GM04504 (cell line): ENCODE measurements around the gene HS6ST1.
"Not testable (repeated sequence)": the region's sequence is repeated elsewhere in the genome, so short reads cannot be mapped to it uniquely, and the experiment has no call there.

Experiments used
- DNase-seq: peaks from one replicate; pipeline ENCODE4 v3.0.0-alpha.2; 2012; ENCODE audit warnings: low read depth

Gene HS6ST1

DNA sequence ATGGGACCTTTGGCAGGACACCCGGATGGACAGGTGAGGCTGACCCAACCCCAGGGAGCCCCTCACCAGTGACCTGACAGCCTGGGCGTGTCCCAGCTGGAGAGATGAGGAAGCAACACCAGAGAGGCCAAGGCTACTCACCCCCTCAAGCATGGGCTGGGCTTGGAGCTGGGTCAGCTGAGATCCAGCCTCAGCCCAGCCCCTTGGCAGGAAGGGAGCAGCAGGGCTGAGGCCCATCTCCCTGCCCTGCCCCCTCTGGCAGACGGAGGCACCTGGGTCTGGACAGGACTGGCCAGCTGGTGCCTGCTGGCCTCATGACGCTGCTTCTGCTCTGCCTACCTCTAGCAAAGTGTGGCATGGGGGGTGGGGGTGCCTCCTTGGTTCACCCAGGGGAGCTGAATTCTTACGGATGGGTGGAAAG lies 37.8 kb downstream of the HS6ST1 start:
- DNase-seq: no peak

DNA sequence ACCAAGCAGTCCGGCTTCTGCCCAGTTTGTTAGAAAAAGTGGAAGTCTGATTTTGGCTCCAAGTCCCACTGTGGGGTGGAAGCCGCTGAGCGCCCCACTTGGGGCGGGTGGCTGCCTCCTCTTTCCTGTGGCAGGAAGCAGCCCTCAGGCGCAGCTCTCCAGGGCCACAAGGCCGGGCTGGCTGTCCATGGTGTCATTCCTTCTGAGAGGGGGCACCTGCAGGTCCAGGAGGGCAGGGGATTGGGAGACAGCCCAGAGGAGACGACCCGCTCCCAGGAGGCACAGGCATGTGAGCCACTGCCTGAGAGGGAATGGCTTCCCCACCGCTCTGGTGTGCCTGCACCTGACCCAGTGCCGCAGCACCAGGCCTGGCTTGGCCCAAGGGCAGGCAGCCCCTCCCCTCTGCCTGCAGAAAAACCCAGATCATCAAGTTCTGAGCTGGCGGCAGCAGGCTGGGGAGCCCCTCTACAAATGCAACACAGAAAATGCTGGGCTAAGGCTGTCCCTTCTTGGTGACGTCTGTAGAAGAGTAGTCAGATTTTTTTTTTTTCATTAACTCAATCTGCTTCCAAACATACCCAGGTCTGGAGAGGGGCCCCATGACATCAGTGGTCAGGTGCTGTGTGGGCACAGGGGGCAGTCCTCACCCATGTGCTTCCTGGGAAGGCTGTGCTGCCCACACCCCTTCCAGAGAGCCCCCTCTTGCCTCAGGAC lies 38.4 kb downstream of the HS6ST1 start:
- DNase-seq: no peak

DNA sequence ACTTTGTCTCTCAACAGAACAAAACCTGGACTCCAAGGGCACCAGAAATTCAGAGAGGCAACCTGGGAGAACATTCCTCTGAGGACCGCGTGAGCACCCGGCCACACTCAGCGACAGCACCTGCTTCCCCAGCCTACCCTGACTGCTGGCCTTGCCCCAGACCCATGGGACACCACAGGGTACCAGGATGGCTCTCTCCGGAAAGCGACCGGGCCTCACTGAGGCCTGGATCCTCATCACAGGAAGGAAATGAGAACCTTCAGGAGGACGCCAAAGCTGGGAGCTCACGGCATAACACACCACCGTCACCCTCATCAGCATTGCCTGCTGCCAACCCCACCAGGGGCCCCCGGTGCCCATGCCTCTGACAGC lies 38.9 kb downstream of the HS6ST1 start:
- DNase-seq: no peak

DNA sequence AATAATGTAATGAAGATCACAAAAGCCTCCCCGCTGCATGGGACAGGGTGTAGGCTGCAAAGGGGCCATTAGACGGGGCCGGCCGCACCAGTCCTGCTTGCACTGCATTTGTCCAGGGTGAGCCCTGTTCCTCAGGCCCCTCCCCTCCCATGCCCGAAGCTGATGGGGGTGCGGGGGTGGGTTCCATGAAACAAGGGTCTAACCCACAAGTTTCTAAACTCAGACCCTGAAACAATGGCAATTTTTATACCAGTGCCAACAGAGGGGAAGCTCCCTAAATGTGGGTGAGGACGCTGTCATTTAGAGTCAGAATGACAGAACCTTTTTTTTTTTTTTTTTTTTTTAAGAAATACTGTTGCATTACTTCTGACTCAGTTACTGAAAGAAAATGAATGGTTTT lies 39.7 kb downstream of the HS6ST1 start:
- DNase-seq: no peak

DNA sequence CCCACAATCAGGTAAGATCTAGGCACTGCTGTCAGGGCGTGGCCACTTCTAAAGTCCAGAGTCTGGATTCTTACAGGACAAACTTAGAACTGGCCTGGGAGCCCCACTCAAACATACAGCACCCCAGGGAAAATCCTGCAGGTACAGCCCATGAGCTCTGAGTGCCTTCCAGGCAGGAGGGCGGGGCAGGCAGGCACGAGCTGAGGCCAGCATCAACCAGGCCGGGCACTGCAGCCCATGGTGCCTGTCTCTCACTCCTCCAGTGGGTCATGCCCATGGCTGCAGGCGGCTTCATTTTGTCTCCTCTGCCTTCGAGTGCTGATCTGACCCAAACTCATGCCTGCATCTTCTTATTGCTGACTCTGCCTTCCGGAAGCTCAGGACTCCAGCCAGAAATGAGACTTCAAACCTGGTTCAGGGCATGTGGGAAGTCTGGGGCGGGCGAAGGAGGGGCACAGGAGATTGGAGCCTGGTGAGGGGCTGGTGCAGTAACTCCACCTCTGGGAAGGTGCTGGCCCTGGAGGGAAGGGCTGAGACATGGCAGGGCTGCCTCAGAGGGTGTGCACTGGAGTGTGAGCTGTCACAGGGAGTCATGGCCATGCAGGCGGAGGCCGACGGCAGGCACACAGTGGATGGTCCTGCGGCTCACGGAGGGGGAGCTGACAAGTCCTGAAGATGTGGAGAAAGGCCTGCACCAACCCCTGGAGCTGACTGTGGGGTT lies 40.5 kb downstream of the HS6ST1 start:
- DNase-seq: no peak

DNA sequence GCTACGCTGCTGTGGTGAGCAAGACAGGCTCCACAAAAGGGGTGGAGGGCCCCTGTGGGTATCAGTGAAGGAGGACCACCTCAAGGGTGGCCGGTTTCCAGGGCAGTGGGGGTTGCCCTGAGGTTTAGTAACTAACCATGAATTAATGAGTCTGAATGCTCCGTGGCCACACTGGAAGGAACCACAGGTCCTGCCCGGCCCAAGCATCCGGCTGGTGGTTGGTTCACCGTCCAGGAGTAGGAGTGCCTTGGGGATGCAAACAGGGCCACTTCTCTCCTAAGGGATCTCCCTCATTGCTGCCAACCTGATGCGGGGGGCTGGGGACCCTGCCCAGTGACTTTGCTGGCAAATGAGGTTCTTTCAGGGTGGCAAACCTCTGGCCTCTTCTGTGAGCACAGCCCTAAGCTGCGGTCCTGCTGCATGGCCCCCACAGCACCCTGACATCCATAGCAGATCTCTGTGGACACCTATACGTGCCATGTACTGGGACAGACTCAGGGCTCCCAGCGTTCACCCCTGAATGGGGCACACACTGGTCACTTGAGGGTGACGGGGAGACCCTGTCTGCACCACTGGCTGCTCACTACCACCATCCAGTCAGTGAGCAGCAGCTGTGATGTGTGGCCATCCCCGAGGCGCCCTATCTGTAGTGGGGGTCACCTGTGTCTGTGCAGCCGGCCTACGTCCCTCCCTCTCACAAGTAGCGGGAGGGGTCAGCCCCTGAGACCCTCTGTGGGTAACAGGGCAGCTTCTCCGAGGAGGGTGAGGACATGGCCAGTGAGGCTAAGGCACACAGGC lies 41.6 kb downstream of the HS6ST1 start:
- DNase-seq: no peak

DNA sequence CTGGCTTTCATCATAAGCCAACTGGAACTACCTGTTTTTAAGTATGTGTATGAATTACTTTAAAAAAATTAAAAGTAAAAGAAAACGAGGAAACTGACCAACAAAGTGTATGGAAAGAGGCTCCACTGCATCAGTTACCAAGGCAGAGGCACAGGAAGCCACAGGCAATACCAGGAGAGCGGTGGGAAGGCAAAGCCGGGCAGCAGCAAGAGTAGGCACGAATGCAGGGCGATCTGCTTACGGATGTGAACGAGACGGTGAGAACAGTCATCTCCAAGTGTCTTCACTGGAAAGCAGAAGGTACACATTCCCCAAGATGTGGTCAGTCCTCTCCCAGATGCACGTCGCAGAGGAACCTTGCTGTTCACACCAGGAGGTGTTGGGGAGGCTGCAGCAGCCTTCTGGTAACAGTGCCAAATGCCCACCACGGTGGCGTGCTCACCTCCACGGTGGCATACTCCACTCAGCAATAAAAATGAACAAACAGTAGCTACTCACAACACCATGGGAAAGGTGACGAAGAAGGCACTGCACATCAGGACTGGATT lies 43.1 kb downstream of the HS6ST1 start:
- no peak for DNase-seq

DNA sequence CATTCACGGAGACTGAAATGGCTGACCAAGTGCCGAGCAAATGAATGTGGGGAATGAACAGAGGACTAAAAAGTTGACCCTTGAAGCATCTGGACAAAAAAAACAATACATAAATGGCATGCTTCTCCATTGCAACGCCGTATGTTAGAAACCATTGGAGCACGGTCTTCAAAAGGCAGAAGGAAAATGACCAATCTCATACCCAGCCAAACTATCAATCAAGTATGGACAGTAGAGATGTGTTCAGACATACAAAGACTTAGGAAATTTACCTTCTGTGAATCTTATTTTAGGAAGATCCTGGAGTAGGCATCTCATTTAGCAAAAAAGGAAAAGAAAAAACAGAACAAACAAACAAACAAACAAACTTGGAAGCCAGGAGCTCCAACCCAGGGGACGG lies 44.5 kb downstream of the HS6ST1 start:
- no peak for DNase-seq

DNA sequence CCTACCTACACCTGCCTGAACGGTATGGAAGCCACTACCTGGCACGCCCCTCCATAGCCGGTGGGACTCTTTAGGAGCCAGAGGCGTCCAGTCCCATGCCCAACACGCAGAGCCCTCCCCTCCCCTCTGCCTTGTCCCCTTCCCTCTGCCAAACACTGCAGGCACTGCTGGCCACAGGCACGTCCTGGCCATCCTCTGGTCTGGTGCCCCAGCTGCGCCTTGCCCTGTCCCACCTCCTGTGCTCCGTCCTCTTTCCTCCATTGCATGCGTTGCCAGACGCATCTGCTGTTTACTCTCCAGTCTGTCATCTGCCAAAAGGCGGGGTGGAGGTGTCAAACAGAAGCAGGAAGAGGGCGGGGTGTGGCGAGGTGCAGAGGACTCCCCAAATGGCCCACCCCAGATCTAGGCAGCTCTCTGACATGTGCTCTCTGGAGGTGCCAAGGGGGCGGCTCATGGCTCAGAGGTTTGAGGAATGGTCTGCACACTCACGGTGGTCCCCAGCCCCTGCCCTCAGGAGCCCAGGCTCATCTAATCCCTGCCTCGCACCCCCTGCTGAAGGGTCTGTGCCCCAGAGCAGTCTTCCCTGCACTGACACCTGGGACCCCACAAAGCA lies 45.1 kb downstream of the HS6ST1 start:
- no peak for DNase-seq

DNA sequence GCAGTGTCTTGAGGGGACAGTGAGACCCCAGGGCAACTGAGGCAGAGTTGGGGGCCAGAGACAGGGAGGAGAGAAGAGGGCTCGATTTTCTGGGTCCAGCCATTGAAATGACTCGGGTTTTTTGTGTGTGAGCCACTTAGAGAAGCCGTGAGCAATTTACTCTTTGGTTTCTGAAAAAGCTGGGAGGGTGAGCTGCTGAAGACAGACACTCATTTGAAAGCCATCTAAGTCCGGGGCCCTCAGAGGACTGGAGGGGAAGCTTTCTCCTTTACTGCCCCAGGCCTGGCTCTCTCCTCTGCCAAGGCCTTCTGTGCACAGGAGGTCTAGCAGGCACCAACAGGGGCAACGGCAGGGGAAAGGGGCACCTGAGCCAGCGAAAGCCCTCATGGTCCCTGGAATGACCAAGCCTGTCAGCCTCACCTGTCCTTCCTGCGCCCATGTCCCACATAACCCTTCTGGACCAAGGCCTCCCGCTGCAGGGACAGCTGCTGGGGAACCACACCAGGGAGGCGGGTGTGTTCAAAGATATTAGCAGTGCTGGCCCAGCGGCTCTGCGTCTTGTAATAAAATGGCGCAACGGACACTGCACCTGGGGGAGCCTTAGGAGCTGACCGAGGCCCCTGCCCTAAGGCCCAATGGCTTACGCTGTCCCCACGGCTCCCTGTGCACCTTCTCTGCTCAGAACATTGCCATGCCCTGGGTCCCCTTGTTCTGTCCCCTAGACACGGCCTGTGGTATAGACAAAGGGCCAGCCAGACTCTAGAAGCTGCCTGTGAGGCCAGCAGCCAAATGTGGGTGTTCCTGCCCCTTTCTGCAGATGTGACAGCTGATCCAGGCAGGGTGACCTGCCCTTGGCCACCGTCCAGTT lies 45.8 kb downstream of the HS6ST1 start:
- DNase-seq: no peak

DNA sequence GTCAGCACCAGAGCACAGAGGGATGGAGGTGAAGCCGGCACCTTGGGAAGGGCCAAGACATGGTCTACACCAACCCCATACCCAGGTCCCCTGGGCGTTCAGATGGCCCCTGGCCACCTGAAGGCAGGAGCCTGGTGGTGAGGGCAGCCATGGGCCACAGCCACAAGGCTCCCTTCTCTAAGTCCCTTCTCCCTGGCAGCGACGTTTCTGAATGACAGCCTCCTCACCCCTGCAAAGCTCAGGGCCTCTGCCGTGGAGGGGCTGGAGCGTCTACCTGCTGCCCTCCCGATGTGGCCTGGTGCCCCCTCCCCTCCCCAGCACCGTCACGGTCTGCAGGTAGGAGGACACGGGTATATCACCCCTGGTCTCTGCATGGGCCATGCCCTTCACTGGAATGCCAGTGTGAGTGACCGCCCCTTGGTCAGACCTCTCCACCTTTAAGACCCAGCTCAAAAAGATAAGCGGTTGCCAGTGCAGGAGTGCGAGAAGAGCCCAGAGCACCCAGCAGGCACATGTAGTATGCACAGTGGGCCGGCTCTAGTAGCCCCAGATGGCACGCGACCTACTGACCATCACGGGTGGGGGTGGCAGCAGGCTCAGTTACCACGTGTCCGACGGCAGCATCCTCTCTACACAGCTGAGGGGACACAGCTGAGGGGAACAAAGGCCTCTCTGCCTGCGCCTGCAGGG lies 46.6 kb downstream of the HS6ST1 start:
- DNase-seq: no peak

DNA sequence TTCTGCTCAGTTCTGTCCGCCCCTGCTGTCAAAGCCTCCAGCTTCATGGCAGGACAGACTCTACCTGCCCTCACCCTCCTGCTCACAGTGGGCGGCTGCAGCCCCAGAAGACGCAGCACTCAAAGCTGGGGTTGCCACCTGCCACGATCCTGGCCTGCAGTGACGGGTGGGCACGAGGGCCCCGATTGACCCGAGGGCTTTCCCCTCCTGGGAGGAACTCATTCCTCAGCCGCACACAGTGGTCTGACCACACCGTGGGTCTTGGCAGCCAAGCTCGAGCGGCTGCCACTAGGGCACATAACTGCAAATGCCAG lies 47.1 kb downstream of the HS6ST1 start:
- DNase-seq: no peak

DNA sequence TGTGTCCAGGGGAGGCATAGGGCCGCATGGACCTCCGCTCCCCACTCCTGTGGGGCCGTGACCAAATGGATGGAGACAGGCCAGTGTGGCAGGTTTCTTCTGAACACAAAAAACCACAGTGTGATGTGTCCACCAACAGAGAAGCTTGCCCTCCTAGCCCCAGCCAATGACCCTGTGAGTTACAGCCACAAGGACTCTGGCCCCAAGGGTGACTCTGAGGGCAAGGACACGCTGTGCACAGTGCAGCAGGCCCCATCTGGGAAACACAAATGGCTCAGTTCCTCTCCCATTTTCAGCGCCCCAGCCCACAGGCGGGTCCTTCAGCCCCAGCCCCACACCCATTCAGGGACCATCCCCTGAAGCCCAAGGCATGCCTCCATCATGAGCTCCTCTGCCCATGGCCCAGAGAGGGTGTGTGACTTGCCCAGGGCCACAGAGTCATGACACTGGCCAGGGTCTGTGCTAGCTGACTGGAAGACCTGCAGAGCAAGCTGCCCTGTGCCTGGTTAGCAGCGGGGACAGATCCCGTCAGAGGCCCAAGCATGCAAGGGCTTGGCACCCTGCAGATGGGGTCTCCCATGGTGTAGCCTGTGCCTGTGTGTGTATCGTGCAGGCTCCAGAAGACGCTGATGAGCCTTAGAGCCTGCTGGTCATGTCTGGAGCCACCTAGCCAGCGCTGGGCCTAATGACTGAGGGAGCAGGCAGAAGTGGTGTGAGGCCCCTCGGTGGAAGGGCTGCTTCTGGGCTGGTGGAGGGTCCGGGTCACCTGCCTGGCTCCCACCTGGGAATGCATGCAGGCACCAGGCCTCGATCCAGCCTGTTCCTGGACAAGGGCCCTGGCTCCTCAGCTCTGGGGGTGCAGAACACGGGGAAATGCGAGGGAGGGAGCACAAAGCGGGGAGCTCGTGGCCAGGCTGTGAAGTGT lies 47.7 kb downstream of the HS6ST1 start:
- no peak for DNase-seq

DNA sequence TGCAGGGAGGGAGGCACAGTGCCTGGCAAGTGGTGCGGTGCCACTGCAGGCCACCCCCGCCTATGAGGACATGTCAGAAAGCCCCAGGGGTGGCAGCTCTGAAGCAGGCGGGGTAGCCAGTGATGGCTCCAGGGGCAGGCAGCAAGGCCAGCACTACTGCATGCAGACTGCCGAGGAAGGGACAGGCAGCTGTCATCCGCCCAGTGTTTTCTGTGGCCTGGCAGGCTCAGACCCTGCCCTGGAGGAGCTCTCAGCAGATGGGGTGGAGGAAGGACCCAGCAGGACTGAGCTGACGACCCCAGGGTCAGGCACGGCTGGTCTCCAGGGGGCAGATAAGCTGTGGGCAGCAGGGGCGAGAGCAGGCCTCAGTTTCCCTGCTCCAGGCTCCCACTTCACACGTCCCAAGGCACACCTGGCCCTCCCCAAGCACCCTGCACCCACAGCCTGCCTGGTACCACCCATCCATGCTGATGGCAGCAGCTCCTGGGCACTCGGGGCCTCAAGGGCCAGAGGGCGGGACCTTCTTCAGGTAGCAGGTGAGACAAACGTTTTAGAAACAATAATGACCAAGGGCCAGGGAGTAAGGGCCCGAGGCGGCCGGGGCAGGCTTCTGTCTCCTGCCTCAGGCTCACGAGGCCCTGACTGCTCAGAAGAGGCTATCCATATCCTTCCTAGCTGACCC lies 48.5 kb downstream of the HS6ST1 start:
- no peak for DNase-seq

DNA sequence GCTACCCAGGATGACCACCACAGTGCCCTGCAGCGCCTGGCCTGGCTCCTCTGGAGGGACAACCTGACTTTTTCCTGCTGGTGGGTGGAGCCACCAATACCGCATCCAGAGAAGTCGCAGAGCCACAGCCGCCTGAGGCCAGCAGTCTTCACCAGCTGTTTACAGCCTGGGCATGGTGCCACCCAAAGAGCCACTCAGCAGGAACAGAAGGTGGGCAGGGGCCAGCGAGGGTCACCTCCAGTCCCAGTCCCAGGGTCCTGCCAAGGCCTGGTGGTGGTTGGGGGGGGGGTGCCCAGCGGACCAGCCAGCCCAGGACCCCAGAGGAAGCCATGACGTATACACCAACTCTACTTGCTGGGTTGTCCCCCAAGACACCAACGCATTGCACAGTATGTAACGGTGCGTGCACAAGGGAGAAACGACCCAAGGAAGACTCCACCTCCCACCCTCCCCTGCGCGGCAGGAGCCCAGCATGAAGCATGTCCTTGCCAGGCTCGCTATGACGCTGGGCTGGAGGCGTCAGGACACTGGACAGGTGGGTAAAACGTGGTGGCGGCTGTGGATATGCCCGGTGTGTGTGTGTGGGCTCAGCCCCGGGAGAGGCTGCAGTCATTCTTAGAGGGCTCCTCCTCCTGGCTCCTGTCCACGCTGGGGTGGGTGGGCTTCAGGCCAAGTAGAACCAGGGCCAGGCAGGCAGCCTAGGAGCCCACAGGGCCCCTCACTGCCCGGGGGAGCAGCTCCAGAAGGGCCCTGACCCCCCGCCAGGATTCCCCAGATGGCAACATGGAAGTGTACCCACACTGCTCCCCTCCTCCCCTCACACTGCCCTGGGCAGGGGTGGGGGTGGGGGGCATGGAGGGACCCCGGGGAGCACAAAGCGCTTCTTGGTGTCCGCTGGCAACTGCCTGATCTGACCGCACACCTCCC lies 49.3 kb downstream of the HS6ST1 start:
- DNase-seq: no peak

DNA sequence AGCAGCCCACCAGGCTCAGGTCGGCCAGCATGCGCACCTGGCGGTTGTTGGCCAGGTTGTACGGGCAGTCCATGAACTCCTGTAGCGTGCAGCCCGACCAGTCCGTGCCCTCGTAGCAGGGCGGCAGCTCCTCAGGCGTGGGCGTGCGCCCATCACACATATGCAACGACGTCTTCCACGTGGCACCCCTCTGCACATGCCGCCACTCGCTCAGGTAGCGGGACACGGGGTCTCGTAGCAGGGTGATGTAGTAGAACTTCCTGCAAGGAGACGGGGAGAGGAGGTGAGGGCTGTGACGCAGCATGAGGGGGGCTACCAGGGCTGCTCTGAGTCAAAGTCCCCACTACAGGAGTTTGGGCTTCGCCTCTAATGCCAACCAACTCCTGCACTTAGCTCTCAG lies 50.1 kb downstream of the HS6ST1 start:
- DNase-seq: not testable (repeated sequence)

DNA sequence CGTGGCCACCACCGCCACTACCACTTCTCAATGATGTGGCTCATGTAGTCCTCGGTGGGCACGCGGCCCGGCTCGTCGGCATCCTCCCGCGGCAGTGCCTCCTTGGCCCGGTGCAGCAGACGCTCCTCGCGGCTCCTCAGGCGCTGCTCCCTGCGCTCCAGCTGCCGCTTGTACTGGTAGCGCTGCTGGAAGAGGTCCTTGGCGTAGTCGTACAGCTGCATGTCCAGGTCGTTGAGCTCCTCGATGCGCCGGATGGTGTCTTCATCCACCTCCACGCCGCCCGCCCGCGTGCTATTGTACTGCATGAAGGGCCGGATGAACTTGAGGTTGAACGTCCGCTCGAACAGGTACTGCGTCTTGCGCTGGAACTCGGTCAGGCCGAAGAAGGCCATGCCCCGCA lies 50.5 kb downstream of the HS6ST1 start:
- not testable (repeated sequence) for DNase-seq

DNA sequence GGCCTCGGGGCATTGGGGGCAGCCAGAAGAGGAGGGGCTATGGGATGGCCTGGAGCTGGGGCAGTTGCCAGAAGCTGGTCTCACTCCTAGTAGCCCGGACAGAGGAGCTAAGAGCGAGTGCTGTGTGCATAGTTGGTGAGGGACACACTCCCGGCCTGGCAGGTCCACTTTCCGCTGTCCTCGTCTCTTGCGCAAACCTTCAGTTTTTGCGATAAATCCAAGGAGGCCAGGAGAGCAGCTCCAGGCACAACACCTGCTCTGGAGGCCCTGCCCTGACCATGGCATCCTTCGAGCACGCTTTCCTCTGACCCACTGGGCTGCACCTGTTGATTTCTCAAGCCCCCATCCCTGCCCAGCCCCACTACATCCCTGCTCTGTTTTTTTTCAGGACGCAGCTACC lies 51.0 kb downstream of the HS6ST1 start:
- not testable (repeated sequence) for DNase-seq
